Endothelial cell of umbilical vein (primary cell): ENCODE data around the gene NACA2. TPM values are rescaled to one million over a fixed set of nuclear protein-coding genes. Genes with fewer than 3 reads are reported as not detected.

Experiments used
- BruUV-seq: library from RNA; stranded (reverse); fragments of 400-500 nt; replicated peaks from 2 replicates; lab custom pipeline; 2021; lab: Mats Ljungman, UMichigan
- CTCF ChIA-PET: fragments of 300-600, 350-600 bp; sonication (Branson Sonifier 250); formaldehyde crosslinking; loops from one replicate; lab custom pipeline; 2021; ENCODE audit warnings: antibody characterized with exemption, inconsistent platforms; lab: Charles Lee
- POLR2A ChIA-PET: fragments of 300-600, 350-600 bp; sonication (Branson Sonifier 250); formaldehyde crosslinking; loops from one replicate; lab custom pipeline; 2021; ENCODE audit warnings: antibody characterized with exemption, inconsistent platforms; lab: Charles Lee
- DNase-seq: peaks from one replicate; pipeline ENCODE4 v3.0.0-alpha.2; 2011; ENCODE audit warnings: low read depth, low spot score
- FAIRE-seq: peaks from 2 replicates; lab custom pipeline; 2011; peaks lifted over from hg19 to GRCh38; lab: Jason Lieb, UNC
- H2AFZ ChIP-seq: 2 replicates; pipeline ENCODE4 v1.6.0; 2012; ENCODE audit warnings: low read depth, low read length, control low read depth, inconsistent platforms
- H3K27ac ChIP-seq: 2 replicates; pipeline ENCODE4 v1.5.1; 2011; ENCODE audit warnings: low read depth, mild to moderate bottlenecking, control low read depth, low read length, moderate library complexity; ENCODE audit not compliant: insufficient read depth
- H3K27me3 ChIP-seq, 2 experiments: 2 replicates each; pipeline versions ENCODE4 v1.6.0 to v1.6.1; 2011; ENCODE audit warnings: low read length in 2 of 2, mixed read lengths in 1 of 2; ENCODE audit not compliant: control insufficient read depth in 2 of 2, insufficient read depth in 2 of 2
- H3K36me3 ChIP-seq, 2 experiments: 2 replicates in 1 of 2; 3 replicates in 1 of 2; pipeline ENCODE4 v1.5.1; 2011; ENCODE audit warnings: low read length in 2 of 2, mild to moderate bottlenecking in 1 of 2, moderate library complexity in 1 of 2; ENCODE audit not compliant: control insufficient read depth in 2 of 2, insufficient read depth in 2 of 2; ENCODE audit errors: extremely low read depth in 1 of 2
- H3K4me1 ChIP-seq: 3 replicates; pipeline ENCODE4 v1.5.1; 2011; ENCODE audit warnings: mild to moderate bottlenecking, low read length; ENCODE audit not compliant: control insufficient read depth, insufficient read depth; ENCODE audit errors: extremely low read depth
- H3K4me2 ChIP-seq: 2 replicates; pipeline ENCODE4 v1.6.1; 2011; ENCODE audit warnings: low read length, control low read depth, mixed read lengths; ENCODE audit not compliant: insufficient read depth
- H3K4me3 ChIP-seq, 3 experiments: fragments of 200-600 bp in 1 of 3; sonication (generic), shearing (Covaris generic) in 1 of 3; replicated peaks in 1 of 3; 2 replicates each; pipeline ENCODE4 v1.5.1; 2011 to 2016; ENCODE audit warnings: control low read depth in 3 of 3, low read length in 3 of 3, mild to moderate bottlenecking in 2 of 3, inconsistent platforms in 1 of 3, low read depth in 1 of 3, moderate library complexity in 1 of 3; ENCODE audit not compliant: insufficient read depth in 1 of 3
- H3K79me2 ChIP-seq: 2 replicates; pipeline ENCODE4 v1.6.0; 2012; ENCODE audit warnings: low read length, inconsistent platforms; ENCODE audit not compliant: control insufficient read depth, insufficient read depth
- H3K9ac ChIP-seq: replicated peaks from 2 replicates; pipeline ENCODE3; 2011; ENCODE audit warnings: low read length, control low read depth; ENCODE audit not compliant: insufficient read depth; ENCODE audit errors: extremely low read depth
- H3K9me1 ChIP-seq: replicated peaks from 3 replicates; pipeline ENCODE4 v1.6.0; 2011; ENCODE audit warnings: mild to moderate bottlenecking, low read length; ENCODE audit not compliant: control insufficient read depth, insufficient read depth; ENCODE audit errors: extremely low read depth
- H3K9me3 ChIP-seq: replicated peaks from 2 replicates; pipeline ENCODE4 v1.5.1; 2012; ENCODE audit warnings: low read length, inconsistent platforms; ENCODE audit not compliant: control insufficient read depth, insufficient read depth
- H4K20me1 ChIP-seq: replicated peaks from 2 replicates; pipeline ENCODE3; 2011; ENCODE audit warnings: mild to moderate bottlenecking, low read length; ENCODE audit not compliant: control insufficient read depth, insufficient read depth; ENCODE audit errors: extremely low read depth
- EZH2 ChIP-seq: IDR thresholded peaks from 2 replicates; pipeline ENCODE4 v1.6.1; 2012; ENCODE audit warnings: borderline replicate concordance, low read depth, mild to moderate bottlenecking, moderate library complexity, low read length, inconsistent platforms; ENCODE audit not compliant: severe bottlenecking
- FOS ChIP-seq: IDR thresholded peaks from 2 replicates; pipeline ENCODE4 v1.6.1; 2011; ENCODE audit warnings: mild to moderate bottlenecking, low read length, moderate library complexity, borderline replicate concordance; ENCODE audit not compliant: insufficient read depth
- GATA2 ChIP-seq: IDR thresholded peaks from 2 replicates; pipeline ENCODE4 v1.7.0; 2011; ENCODE audit warnings: low read depth, mild to moderate bottlenecking, moderate library complexity, mixed read lengths, low read length; ENCODE audit not compliant: insufficient read length, insufficient read depth
- JUN ChIP-seq: IDR thresholded peaks from 2 replicates; pipeline ENCODE4 v1.6.1; 2011; ENCODE audit warnings: borderline replicate concordance, low read depth; ENCODE audit not compliant: insufficient read length, insufficient read depth
- MYC ChIP-seq: IDR thresholded peaks from one replicate; pipeline ENCODE4 v1.6.1; 2011; ENCODE audit warnings: mild to moderate bottlenecking, low read depth, low read length
- POLR2A ChIP-seq: IDR thresholded peaks from 2 replicates; pipeline ENCODE4 v1.6.1; 2012; ENCODE audit warnings: low read depth, mild to moderate bottlenecking, control low read depth, low read length
- POLR2AphosphoS5 ChIP-seq: IDR thresholded peaks from 2 replicates; pipeline ENCODE4 v1.6.1; 2012; ENCODE audit warnings: low read depth, mild to moderate bottlenecking, control low read depth, low read length, moderate library complexity; ENCODE audit not compliant: insufficient read depth
- dilution Hi-C: fragments of 300-500 bp; cut with MboI; formaldehyde crosslinking; loops from one replicate; pipeline ENCODE4 v1.15.0; 2019; ENCODE audit warnings: low sequenced_read_pairs; ENCODE audit not compliant: extremely low pct_ligation_motif_present
- intact Hi-C: fragments of 100-400 bp; cut with micrococcal nuclease; formaldehyde crosslinking; loops from one replicate; pipeline ENCODE4 v1.10.0; 2022
- polyA plus RNA-seq, 4 experiments: library from polyadenylated mRNA; depleted of rRNA in 3 of 4; stranded (reverse) in 3 of 4; unstranded in 1 of 4; fragments of >200 nt; gene quantifications; 2 replicates each; pipeline versions ENCODE4 v1.2.1 to v1.2.3, GENCODE V29; 2011 to 2012; ENCODE audit warnings: missing spikeins in 1 of 4
- total RNA-seq: library from RNA; stranded (reverse); gene quantifications from 2 replicates; pipeline ENCODE4 v1.2.3, GENCODE V29; 2021
- TF ChIP-seq, protein P1 (sequence below): IDR thresholded peaks from 2 replicates; pipeline ENCODE4 v1.6.1; 2011; ENCODE audit not compliant: insufficient read depth, insufficient read length
- TF ChIP-seq, protein P2 (sequence below), 2 donors: IDR thresholded peaks; 1 replicate in 1 of 2; 2 replicates in 1 of 2; pipeline ENCODE4 v1.5.1; 2011; ENCODE audit warnings: low read length in 2 of 2, mild to moderate bottlenecking in 2 of 2, moderate library complexity in 2 of 2, control low read depth in 1 of 2, inconsistent platforms in 1 of 2, low read depth in 1 of 2; ENCODE audit not compliant: insufficient read depth in 1 of 2; ENCODE audit errors: extremely low read depth in 1 of 2

NACA2 gene
- total and polyA plus RNA-seq, 2 donors (not counting 3 experiments of a cell fraction or from before 2014, with no cell fraction given): not detected

DNA sequence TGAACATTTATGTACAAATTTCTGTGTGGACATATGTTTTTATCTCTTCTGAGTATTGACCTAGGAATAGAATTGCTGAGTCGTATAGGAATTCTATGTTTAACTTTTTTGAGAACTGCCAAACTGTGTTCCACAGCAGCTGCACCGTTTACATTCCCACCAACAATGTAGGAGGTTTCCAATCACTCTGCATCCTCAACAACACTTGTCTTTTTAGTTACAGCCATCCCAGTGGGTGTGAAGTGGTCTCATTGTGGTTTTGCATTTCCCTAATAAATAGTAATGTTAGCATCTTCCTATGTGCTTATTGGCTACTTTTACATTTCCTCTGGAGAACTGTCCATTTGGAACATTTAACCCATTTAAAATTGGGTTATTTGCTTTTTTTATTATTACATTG lies 36.6 kb upstream of the NACA2 start:
- H4K20me1 ChIP-seq: no peaks in the 10 kb centered on the region
- no peak for TF ChIP-seq EZH2
- no TSS peak for BruUV-seq
- no peaks in the 10 kb centered on the region for H3K4me1 ChIP-seq
- H3K9me3 ChIP-seq: no peaks in the 10 kb centered on the region
- H3K9me1 ChIP-seq: no peaks in the 10 kb centered on the region
- no peaks in the 10 kb centered on the region for H3K36me3 ChIP-seq
- DNase-seq (no peak), FAIRE-seq (no peak)
- no peak overlapping the region for H3K4me3 ChIP-seq
- ChIA-PET POLR2A (interaction anchor here (0.7 kb wide), 1 partner anchor 699 kb away, joined by 3 read pairs; no protein-coding TSS in a partner anchor), CTCF (interaction anchor here (1.3 kb wide), 1 partner anchor 209 kb away, joined by 4 read pairs; no protein-coding TSS in a partner anchor)
- no peaks in the 10 kb centered on the region for H3K79me2 ChIP-seq
- intact Hi-C loops (no loop called here), dilution Hi-C loops (no loop called here)
- peaks cover 2 to 27% of the 10 kb centered on the region in 2 experiments for H3K27me3 ChIP-seq
- no peak overlapping the region for H3K27ac ChIP-seq
- no peak overlapping the region for H2AFZ ChIP-seq
- H3K4me2 ChIP-seq: no peak overlapping the region
- no peak overlapping the region for H3K9ac ChIP-seq

DNA sequence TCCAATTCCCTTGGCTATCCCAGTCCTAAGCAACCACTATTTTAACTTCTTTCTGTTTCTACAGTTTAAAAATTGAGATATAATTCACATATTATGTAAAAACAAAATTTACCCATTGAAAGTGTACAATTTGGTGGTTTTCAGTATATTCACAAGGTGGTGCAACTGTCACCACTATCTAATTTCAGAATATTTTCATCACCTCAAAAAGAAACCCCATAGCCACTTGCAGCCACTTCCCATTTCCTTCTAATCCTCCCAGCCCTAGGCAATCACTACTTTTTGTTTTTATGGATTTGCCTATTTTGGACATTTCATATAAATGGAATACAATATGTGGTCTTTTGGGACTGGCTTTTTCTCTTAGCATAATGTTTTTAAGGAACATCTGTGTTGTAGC lies 36.1 kb upstream of the NACA2 start:
- Histone ChIP-seq H3K36me3 (no peaks in the 10 kb centered on the region), H3K4me2 (no peak overlapping the region), H3K27ac (no peak overlapping the region), H2AFZ (no peak overlapping the region), H3K4me3 (no peak overlapping the region), H4K20me1 (no peaks in the 10 kb centered on the region), H3K9ac (no peak overlapping the region), H3K9me1 (no peaks in the 10 kb centered on the region), H3K9me3 (no peaks in the 10 kb centered on the region), H3K27me3 (peaks cover 2 to 27% of the 10 kb centered on the region in 2 experiments), H3K4me1 (no peaks in the 10 kb centered on the region), H3K79me2 (no peaks in the 10 kb centered on the region)
- dilution Hi-C loops: no loop called here
- TF ChIP-seq, protein P1, sequence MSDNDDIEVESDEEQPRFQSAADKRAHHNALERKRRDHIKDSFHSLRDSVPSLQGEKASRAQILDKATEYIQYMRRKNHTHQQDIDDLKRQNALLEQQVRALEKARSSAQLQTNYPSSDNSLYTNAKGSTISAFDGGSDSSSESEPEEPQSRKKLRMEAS: no peak
- TF ChIP-seq FOS: no peak
- TF ChIP-seq GATA2: no peak
- TF ChIP-seq MYC: no peak
- no peak for TF ChIP-seq EZH2
- no peak for TF ChIP-seq POLR2AphosphoS5
- TF ChIP-seq, protein P2, sequence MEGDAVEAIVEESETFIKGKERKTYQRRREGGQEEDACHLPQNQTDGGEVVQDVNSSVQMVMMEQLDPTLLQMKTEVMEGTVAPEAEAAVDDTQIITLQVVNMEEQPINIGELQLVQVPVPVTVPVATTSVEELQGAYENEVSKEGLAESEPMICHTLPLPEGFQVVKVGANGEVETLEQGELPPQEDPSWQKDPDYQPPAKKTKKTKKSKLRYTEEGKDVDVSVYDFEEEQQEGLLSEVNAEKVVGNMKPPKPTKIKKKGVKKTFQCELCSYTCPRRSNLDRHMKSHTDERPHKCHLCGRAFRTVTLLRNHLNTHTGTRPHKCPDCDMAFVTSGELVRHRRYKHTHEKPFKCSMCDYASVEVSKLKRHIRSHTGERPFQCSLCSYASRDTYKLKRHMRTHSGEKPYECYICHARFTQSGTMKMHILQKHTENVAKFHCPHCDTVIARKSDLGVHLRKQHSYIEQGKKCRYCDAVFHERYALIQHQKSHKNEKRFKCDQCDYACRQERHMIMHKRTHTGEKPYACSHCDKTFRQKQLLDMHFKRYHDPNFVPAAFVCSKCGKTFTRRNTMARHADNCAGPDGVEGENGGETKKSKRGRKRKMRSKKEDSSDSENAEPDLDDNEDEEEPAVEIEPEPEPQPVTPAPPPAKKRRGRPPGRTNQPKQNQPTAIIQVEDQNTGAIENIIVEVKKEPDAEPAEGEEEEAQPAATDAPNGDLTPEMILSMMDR (IDR thresholded peaks at IDR 0.05; ENCODE audit: extremely low read depth in 1 of 2, insufficient read depth in 1 of 2, low read depth in 1 of 2, low read length in 2 of 2): no peak
- no peak for TF ChIP-seq POLR2A
- no peak for TF ChIP-seq JUN
- intact Hi-C loops: no loop called here
- no TSS peak for BruUV-seq
- FAIRE-seq (no peak), DNase-seq (no peak)
- POLR2A ChIA-PET: no interaction called here
- CTCF ChIA-PET: no interaction called here
